ENCODE measurements around the gene MBNL1.
A peak's percentile ranks its signal among the peaks of the same experiment; 100 is the strongest.

MBNL1 gene

DNA sequence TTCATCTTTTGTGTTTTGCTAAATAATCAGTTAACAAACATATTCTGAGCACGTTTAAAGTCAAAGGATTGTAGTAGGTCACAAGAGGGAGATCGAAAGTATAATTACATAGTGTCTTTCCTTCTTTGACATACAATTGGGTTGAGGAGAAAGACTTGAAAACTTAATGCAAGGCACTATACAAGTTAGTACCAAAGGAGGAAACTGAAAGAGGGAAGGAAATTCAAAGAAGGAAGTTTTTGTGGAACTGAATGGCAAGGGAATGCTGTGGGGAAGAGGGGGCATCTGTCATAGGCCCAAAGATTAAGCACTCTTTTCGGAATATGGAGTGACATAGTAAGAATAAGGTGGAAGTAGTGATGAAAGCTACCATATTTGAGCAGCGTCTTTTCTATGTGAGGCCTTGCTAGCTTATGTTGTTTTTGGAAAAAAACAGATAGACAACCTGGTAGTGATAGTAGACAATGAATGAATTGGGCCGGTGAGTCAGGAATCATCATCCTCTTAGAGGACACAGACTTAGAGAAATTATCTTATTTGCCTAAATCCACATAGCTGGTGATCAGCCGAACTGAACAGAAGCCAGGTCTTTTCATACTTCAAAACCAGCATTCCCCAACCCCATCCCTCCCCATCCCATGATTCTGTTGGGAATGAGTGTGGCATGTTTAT lies 10.2 kb downstream of the MBNL1 start:
- no peak for DNase-seq

DNA sequence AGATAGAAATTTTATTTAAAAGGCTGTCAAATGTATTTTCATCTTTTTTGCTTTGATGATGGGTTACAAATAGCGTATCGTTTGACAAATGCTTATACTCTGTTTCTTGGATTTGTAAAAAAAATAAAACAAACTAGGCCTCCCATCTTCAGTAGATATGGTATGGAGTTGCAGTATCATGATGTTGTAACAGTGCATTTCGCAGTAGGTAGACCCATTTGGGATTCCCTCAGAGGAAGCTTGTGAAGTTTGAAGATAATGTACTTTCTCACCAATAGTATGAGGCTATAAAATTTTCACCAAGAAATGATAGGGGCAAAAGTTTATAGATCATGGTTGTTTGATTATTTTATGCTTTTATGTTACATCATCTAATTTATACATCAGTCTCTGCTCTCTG lies 10.8 kb downstream of the MBNL1 start:
- no peak for DNase-seq

DNA sequence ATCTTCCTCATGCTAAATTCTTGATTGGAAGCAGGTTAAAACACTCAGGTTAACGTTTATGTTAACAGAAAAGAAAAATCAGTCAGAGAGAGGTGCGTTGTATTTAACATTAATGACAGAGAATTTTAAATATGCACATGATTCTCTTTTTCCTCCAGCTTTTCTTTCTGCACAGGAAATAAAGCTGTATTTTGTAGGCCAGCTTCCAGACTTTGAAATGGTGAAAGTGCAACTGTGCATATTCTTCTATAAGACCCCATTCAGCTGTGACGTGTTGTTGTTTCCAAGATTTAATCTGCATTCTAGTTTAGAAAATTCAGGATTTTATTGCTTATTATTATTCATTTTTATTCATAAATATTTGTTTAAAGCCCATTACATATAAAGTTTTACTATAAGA lies 11.8 kb downstream of the MBNL1 start:
- no peak for DNase-seq

DNA sequence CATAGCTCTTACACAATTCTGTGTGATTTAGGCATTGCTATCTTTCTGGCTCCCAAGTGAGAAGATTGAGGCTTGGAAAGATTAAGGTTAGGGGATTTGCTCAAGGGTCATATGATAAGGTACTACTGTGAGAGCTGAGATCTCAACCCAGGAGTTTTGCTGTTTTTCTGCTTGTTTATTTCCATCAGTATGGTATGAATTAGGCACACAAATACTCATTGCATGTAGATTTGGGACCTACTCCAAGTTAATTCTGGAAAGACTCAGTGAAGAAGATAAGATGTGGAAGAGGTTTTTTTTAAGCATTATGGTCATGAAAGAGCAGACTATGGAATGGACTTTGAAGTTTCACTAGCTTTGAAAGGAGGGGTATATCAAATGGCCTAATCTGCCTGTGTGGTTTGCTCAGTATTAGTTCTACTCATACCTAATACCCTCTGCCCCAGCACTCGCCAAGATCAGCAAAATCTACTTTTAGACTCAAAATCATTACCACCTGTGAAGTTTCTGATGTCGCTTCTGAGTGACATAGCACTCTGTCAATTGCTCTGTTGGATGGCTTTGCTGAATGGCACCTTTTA lies 12.5 kb downstream of the MBNL1 start:
- no peak for DNase-seq

DNA sequence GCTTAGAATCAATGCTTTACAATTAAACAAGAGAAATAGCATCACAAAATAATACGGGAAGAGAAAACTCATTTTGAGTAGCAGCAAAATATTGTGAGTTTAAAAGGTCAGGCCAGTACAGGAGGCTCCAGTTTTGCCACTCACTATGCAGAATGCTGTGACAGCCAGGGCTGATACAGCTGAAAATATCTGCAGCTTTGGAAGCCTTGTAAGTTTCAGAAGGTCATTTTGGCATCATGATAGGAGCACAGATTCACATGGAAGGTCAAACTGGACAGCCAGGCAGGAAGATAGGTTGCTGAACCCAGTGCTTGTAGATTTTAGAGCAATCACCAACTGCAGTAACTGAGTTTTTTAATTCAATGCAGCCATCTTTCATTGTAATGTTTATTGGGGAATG lies 14.1 kb downstream of the MBNL1 start:
- no peak for DNase-seq

DNA sequence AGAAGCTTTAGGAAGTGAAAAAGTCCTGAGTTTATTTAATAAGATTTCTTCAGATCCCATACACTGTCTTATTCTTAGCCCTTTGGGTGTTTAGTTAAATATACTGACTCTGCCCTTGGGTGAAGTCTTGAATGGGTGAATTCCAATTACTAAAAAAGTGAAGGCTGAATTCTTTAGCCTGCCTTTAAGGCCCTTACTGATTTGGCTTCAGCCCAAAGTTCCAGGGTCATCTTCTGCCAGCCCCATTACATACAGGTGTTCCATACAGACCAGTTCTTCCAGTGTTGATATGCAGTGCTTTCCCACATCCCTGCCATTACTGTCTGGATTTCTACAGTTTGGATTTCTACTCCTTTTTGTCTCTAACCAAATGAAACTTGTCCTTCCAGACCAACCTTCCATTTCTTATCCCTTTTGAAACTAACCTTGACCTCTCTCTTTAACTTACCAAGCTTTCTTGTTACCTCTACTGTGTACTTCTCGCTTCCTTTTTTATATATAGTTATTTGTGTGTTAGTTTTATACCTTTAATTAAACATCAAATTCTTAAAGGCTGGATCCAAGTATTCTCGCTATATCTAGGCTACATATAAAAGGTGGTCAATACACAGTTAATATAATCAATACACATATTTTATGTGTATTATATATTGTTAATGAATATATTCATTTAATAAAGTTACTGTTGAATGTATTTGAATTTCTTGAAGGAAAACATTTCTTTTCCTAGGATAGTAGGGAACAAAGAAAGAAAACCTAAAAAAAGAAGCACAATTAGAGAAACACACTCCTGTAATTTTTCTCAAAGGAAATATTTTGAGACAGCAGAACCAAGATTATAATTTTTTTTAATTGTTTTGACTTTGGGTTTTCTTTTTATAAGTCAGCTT lies 15.0 kb downstream of the MBNL1 start:
- DNase-seq = no peak

DNA sequence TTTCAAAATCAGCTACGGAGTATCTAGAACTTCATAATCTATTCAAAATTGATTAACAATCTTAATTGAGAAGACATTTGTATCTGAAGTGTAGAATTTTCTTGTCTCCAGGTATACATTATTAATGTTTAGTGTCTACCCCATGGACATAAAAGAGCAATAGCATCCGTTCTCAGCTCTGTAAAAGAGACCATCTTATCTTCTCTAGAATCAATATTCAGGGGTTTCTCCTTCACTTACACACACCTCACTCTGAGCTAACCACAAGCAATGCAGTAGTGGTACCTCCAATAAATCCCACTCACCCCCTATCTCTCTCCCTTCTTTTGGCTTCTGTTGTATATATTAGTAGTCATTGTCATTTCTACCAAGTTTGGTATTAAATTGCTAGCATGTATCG lies 16.2 kb downstream of the MBNL1 start:
- DNase-seq = no peak

DNA sequence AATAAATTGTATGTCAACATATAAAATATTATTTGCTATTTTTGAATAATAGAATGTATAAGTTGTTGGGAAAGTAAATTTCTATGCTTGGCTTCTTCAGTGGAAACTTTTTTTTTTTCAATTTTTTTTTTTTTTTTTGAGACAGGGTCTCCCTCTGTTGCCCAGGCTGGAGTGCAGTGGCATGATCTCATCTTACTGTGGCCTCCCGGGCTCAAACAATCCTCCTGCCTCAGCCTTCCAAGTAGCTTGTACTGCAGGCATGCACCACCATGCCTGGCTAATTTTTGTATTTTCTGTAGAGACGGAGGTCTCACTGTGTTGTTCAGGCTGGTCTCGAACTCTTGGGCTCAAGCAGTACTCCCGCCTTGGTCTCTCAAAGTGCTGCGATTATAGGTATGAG lies 16.8 kb downstream of the MBNL1 start:
- DNase-seq = no peak

DNA sequence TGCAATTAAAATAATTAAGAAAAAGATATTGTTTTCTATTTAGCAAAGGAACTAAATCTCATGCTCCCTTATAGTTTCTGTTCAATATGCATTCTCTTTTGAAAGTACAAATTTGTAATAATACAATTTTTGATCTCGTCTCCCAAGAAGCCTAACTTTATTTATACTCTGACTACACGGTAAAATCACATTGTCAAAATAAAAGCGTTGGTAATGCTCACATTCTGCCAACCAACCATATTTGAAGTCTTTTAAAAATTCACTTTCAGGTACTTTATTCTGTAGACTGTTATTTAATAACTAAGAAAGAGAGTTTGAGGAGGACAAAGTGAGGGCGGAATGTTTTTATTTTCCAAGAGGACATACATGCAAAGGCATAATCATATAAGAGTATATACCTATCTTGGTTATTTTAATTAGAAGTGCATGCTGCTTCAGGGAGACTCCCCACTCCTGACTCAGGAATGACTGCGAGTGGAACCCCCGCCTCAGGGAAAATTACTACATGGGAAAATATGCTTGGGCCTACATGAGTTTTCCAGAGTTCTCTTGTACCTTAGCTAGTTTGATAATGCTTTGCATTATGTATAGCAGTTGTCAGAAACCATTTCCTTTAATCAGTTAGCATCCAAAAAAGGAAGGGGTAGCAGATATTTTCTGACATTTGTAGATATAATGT lies 19.3 kb downstream of the MBNL1 start:
- DNase-seq = no peak

DNA sequence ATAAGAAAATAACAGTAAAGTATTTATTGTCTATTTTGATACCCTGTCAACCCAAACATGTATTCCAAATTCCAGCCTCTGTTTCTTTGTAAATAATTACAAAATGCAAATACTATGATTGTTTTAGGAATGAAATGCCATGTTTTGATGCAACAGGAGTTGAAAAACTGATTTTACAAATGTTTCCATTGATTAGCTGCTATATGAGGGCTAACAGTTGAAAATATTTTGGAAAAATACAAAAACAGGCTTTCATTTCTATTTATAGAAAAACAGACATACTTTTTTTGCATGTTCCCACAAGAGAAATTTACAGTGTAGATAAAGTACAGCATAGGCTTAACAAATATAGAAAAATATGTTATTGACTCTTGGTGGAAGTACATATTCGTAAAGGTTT lies 20.0 kb downstream of the MBNL1 start:
- no peak for DNase-seq

DNA sequence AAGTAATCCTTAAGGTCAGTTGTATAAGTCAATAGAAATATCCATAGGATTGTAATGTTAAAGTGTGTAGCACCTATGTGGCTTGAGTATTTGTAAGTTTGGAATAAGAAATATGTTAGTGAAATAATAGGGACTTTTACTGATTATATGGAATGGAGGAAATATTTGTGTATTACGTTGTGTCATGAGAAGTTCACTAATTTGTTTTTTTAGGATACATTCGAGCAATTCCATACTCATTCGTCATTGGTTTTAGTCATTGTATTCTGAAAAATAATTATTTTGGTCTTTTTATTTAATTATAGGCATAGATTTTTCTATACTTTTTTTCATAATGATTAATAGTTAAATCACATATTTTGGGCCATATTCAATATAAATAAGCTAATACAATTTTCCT lies 21.0 kb downstream of the MBNL1 start:
- DNase-seq = no peak

DNA sequence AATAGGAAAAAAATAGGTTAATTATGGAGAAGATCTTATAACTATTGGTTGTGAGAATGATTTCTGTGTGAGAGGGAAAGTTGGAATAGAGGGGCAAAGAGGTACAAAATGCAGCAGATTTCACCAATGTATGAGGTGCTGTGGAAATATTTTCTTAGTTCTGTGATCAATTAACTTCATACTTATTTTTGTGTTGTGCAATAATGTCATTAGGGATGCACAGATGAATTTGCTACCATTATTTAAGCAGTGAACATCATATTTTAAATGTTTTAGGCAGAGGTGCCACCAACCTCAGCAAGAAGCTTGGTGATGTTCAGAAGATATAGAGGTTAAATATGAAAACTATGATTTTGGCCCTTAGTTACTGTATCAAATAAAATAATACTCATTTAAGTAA lies 21.6 kb downstream of the MBNL1 start:
- DNase-seq = no peak

DNA sequence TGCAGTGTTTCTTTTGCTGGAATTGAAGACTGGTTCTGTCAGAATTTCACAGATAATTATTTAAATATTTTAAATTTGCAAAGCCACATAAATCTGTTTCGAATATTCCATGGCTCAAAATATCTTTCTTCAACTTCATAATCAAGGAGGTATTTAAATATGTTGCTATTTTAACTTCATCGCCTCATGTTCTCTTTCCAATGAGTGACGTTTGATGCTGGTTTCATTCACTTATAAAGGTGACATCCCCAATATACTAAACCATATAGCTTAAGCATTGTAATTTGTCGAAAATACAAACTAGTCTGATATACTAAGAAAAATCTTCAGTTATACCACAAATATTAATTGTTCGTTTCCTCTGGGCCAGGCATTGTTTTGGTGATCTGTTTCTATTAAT lies 22.5 kb downstream of the MBNL1 start:
- no peak for DNase-seq

DNA sequence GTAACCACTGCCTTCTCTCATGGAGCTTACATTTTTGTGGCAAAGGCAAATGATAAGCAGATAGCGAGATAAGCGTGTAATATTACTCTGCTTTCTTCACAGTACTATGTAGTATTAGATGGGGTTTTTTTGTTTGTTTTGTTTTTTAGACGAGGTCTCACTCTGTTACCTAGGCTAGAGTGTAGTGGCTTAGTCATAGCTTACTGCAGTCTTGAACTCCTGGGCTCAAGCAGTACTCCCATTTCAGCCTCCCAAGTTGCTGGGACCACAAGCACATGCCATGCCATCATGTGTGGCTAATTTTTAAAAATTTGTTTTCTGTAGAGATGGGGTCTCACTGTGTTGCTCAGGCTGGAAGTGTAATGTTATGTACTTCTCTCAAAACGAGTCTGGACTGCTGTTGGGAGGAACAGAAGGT lies 22.9 kb downstream of the MBNL1 start:
- DNase-seq = no peak

DNA sequence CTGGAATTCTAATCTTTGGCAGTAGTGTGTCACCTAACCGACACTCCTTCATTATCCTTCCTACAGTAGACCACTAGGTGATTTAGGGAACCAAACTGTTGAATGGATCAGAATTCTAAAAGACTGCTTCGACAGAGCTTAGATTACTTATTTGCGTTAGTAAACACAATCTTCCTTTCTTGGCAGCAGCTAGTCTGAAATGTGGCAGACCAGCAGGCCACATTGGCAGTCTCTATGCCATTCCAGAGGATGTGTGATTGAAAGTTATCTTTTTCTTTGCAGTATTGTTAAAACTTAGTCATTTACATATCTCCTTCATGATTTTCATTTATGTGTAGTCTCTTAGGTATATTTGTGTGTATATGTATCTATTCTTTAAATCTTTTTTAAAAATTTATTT lies 23.6 kb downstream of the MBNL1 start:
- no peak for DNase-seq

DNA sequence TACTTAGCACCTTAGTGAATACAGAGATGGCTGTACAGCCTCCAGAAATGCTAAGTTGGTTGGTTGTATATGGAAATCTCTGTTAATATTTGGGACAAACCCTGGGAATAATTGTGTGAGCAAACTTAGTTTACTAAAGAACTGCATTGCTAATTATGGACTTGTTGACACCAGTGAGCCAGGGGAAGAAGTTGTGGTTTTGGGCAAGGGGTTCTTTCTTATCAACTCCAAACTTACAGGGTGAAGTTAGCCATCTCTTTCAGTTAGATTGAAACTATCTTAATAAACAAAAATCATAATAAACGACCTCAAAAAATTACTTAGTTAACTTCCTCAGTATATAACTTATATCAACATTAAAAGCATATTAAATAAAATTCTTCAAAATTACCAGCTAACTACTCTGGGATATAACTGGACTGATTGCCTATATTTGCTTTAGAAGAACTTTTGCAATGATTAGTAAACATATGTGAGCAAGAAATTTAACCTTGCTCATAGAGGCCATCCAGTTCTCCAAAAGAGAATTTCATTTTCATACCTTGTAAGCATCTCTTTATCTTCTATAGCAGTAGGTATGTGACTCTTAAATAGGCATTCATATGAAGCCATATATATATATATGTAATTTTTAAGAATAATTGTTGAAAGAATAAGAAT lies 24.7 kb downstream of the MBNL1 start:
- DNase-seq = no peak

DNA sequence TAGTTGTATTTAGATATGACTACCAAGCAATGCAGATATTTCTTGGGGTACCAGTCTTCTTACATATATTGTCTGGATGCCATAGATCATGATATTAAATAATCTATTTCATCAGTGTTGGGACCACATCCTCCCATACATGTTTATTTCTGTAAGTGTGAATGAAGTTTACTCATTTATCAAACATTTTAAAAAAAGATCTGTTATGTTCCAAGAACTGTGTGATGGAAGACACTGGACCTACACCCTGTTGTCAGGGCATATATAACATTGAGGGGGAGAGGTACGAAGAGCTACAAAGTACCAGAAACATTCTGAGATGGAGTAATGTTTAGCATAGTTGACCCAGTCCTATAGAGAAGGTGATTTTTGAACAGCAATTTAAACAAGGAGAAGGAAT lies 26.6 kb downstream of the MBNL1 start:
- DNase-seq = no peak

DNA sequence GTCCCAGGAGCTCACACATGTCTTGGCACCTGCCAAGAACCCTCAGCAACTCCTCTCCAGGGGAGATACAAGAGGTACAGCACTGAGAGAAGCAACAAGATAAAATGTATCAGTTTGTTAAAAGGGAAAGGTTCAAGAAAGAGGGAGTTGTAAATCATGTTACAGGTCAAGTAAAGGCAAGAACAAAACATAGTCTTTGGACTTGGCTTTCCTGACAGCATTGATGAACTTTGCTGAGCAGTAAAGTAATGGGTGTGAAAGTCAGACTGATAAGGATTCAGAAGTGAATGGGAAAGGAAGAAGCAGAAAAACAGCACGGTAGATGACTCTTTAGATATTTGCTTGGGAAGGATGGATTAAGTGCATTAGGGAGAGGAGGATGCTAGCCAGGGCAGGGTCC lies 27.1 kb downstream of the MBNL1 start:
- DNase-seq = no peak

DNA sequence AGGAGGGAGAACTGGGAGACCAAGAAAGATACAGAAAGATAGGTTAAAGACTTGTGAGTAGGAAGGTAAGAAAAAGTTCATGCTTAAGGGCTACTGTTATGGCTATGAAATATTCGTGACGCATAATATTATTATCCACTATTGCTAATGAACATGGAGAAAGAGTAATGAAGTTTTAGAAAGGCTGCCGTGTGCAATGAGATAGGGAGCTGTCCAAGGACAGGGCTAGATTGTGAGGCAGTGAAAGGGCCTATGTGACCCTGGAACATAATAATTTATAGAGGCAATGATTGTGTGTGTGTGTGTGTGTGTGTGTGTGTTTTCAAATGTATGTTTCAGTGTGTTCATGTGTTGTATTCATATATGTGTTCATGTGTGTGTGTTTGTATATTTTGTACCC lies 27.7 kb downstream of the MBNL1 start:
- no peak for DNase-seq

DNA sequence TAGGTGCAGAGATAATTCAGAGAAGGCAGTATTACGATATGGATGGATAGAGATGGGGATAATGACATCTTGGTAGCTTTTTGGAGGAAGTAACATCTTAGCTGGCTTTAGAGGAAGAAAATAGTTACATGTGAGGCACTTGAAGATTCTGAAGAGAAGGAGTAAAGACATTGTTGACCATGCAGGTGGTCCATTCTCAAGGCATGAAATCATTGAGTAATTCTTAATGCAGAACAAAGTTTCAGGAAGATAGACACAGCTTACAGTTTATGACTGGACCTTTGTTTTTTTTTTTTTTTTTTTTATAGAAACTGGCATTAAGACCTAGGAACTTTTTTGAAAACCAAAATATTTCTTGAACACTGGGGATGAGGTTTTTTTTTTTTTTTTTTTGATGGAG lies 28.2 kb downstream of the MBNL1 start:
- DNase-seq = no peak

DNA sequence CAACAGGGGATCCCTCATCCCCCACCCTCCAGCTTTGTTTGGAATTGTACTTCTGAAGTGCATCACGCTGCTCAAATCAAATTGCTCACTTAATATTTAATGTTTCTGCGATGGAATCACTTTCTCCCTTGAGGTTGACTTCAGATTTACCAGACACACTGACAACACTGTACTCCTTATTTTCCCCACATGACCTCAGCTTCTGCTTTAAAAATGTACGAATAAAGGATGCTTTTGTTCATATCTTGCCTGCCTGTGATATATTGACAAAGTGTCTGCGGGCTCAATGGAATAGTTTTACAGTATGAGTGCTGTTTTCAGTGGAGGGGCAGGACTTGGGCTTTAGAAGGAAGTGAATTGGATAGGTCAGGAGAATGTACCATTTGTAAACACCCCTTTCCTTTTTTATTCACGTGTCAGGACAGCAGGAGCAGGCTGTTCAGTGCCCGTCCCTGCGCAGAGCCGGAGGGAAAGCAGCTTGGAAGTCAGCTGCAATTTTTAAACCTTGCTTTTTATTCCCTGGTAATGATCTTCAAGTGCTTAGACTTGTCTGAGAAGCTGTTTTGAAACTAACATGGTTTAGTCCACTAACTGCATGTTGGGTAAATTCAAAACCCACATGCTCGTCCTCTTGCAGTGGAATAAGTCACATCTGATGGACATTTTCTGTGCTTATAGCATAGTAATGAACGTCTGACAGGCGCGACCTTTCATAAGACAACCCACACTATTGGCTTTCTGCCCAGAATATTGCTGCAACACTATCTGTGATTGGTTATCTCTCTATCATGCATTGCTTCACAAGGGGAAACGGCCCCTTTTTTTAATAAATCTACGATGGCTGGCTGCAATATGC lies 29.9 kb downstream of the MBNL1 start:
- peak; percentile 68 to 84 for DNase-seq

All from hippocampal formation (tissue), 2 donors.